Body of pancreas (tissue), 4 donors: ENCODE data around the gene LRRC47.

Experiments
- POLR2A ChIP-seq, 3 donors: fragments of 450-650 bp; IDR thresholded peaks; one replicate each; pipeline ENCODE4 v1.6.1; 2016; ENCODE audit warnings: antibody characterized with exemption in 3 of 3, mild to moderate bottlenecking in 2 of 3
- TF ChIP-seq, protein P1 (sequence below), 7 experiments: fragments of 450-650 bp in 4 of 7; fragments of 200-600 bp in 3 of 7; sonication (generic) in 3 of 7; IDR thresholded peaks; one replicate each; pipeline ENCODE4 v1.5.1; 2016 to 2019; ENCODE audit warnings: antibody characterized with exemption in 7 of 7

GRCh38 chr1:3752400-3752945 is 43.8 kb downstream of the LRRC47 start, which contains the start of gene CCDC27:
- TF ChIP-seq, protein P1, sequence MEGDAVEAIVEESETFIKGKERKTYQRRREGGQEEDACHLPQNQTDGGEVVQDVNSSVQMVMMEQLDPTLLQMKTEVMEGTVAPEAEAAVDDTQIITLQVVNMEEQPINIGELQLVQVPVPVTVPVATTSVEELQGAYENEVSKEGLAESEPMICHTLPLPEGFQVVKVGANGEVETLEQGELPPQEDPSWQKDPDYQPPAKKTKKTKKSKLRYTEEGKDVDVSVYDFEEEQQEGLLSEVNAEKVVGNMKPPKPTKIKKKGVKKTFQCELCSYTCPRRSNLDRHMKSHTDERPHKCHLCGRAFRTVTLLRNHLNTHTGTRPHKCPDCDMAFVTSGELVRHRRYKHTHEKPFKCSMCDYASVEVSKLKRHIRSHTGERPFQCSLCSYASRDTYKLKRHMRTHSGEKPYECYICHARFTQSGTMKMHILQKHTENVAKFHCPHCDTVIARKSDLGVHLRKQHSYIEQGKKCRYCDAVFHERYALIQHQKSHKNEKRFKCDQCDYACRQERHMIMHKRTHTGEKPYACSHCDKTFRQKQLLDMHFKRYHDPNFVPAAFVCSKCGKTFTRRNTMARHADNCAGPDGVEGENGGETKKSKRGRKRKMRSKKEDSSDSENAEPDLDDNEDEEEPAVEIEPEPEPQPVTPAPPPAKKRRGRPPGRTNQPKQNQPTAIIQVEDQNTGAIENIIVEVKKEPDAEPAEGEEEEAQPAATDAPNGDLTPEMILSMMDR (IDR thresholded peaks at IDR 0.05) = no peak
- TF ChIP-seq POLR2A (IDR thresholded peaks at IDR 0.05) = no peak
